Rectal smooth muscle tissue (tissue), 1 donor: ENCODE data around the gene NUMBL.

Experiments used
- H3K27ac ChIP-seq: one replicate; pipeline ENCODE4 v1.7.0; 2013; ENCODE audit warnings: low read depth, low read length, inconsistent platforms
- H3K27me3 ChIP-seq: one replicate; pipeline ENCODE4 v1.7.0; 2013; ENCODE audit warnings: low read length; ENCODE audit not compliant: control insufficient read depth, insufficient read depth
- H3K36me3 ChIP-seq: one replicate; pipeline ENCODE4 v1.7.0; 2013; ENCODE audit warnings: low read length; ENCODE audit not compliant: control insufficient read depth, insufficient read depth
- H3K4me1 ChIP-seq: one replicate; pipeline ENCODE4 v1.7.0; 2013; ENCODE audit warnings: low read length; ENCODE audit not compliant: control insufficient read depth, insufficient read depth
- H3K4me3 ChIP-seq: one replicate; pipeline ENCODE4 v1.7.0; 2013; ENCODE audit warnings: low read length
- H3K9ac ChIP-seq: one replicate; pipeline ENCODE4 v1.7.0; 2013; ENCODE audit warnings: low read length

The NUMBL gene

DNA sequence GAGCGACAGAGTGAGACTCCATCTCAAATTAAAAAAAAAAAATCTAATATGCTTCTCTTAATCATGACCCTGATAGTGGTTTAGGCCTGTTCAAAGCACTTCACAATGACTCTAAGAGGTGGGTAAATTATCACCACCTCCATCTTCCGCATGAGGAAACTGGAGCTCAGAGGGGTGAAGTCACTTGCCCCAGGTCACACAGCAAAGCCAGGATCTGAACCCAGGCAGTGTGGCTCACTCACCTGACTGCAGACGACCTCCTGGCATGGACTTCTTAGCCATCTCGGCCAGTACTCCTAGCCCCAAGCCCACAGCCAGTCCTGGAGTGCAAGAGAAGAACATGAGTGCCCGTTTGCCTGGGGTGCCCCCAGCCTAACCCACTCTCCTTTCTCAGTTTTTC, 19.4 kb upstream of the NUMBL start:
- Histone ChIP-seq H3K27me3 (no peaks in the 10 kb centered on the region), H3K27ac (no peak overlapping the region), H3K4me3 (no peak overlapping the region), H3K36me3 (peaks cover 15% of the 10 kb centered on the region), H3K4me1 (peaks cover 5% of the 10 kb centered on the region), H3K9ac (no peak overlapping the region)

DNA sequence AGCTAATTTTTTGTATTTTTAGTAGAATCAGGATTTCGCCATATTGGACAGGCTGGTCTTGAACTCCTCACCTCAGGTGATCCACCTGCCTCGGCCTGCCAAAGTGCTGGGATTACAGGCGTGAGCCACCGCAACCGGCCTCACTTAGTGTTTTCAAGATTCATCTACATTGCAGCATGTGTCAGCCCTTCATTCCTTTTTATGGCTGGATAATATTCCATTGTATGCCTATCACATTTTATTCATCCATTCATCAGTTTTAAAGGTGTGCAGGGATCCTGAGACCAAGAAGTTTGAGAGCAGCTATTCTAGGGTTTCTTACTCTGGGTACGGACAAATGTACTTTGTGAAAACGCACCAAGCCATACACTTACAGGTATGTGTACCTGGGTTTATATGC, 17.2 kb upstream of the NUMBL start:
- no peak overlapping the region for H3K27ac ChIP-seq
- H3K4me3 ChIP-seq: no peak overlapping the region
- H3K9ac ChIP-seq: no peak overlapping the region
- H3K27me3 ChIP-seq: no peaks in the 10 kb centered on the region
- peaks cover 26% of the 10 kb centered on the region for H3K36me3 ChIP-seq
- peaks cover 6% of the 10 kb centered on the region for H3K4me1 ChIP-seq

DNA sequence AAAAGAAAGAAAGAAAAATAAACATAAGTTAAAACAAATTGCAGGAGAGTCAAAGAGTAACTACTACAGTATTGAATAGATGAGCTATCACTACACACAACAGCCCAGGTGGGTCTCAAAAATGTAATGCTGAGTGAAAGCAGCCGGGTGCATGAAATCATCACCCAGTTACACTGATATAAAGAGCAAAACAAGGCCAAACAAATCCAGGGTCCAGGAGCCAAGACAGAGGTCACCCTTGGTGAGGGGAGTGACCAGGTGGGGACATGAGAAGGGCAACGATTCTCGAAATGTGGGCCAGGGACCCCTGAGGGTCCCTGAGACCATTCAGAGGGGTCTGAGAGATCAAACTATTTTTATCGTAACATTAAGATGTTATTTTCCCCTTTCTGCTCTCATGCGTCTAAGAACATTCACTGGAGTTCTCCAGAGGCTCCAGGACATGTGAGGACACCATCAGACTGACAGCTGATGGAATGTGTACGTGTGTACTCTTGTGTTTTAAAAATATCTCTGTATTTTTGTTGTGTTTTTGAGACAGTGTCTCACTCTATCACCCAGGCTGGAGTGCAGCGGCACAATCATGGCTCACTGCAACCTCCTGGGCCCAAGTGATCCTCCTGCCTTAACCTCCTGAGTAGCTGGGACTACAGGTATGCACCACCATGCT, 15.6 kb upstream of the NUMBL start:
- Histone ChIP-seq H3K4me3 (no peak overlapping the region), H3K27ac (no peak overlapping the region), H3K9ac (no peak overlapping the region), H3K36me3 (peaks cover 35% of the 10 kb centered on the region), H3K27me3 (no peaks in the 10 kb centered on the region), H3K4me1 (peaks cover 10% of the 10 kb centered on the region)

DNA sequence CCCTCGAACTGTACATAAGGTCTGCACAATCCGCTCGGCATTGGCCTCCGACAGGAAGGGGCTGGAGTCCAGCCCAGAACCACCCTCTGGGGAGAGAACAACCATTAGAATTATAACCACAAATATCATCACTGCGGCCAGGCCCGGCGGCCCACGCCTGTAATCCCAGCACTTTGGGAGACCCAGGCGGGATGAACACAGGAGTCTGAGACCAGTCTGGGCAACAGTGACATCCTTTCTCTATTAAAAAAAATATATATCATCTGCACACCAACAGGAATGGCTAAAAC, 14.9 kb upstream of the NUMBL start:
- Histone ChIP-seq H3K4me3 (no peak overlapping the region), H3K9ac (no peak overlapping the region), H3K36me3 (peaks cover 34% of the 10 kb centered on the region), H3K27ac (no peak overlapping the region), H3K27me3 (no peaks in the 10 kb centered on the region), H3K4me1 (peaks cover 10% of the 10 kb centered on the region)

DNA sequence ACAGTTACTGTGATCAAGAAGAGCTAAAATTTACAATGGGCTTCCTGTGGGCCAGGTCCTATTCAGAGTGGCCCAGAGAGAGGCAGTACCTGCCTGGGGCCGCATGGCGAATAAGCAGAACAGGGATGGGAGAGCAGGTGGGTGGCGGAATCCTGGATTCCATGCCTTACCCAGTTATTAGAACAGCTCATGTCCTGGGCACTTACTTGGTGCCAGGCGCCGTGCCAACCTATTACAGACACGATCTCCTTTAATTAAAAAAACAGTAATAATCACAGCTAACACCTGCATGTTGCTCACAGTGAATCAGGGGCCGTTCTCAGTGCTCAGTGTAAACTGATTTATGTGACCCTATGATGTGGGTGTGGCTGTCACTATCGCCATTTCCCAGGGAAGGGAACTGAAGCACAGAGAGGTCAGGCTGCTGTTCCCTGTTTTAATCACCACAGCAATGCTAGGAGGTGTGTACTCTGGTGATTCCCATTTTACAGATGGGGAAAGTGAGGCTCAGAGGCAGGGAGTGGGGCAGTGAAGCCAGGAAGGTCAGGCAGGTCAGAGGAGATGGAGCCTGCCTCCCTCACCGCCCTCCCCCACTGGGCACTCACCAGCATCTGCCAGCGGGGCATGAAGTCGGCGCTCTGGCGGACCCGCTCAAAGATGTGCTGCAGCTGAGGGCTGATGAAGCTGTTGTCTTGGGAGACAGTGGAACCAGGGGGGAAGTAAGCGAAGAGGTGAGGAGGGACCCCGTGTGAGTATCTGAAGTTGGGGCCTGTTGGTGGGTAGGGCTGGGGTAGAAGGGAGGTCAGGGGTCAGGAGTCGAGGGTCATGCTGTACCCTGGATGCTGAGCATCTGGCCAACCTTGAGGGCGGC, 14.3 kb upstream of the NUMBL start:
- Histone ChIP-seq H3K9ac (no peak overlapping the region), H3K36me3 (peaks cover 33% of the 10 kb centered on the region), H3K27me3 (no peaks in the 10 kb centered on the region), H3K4me3 (no peak overlapping the region), H3K27ac (no peak overlapping the region), H3K4me1 (peaks cover 10% of the 10 kb centered on the region)

DNA sequence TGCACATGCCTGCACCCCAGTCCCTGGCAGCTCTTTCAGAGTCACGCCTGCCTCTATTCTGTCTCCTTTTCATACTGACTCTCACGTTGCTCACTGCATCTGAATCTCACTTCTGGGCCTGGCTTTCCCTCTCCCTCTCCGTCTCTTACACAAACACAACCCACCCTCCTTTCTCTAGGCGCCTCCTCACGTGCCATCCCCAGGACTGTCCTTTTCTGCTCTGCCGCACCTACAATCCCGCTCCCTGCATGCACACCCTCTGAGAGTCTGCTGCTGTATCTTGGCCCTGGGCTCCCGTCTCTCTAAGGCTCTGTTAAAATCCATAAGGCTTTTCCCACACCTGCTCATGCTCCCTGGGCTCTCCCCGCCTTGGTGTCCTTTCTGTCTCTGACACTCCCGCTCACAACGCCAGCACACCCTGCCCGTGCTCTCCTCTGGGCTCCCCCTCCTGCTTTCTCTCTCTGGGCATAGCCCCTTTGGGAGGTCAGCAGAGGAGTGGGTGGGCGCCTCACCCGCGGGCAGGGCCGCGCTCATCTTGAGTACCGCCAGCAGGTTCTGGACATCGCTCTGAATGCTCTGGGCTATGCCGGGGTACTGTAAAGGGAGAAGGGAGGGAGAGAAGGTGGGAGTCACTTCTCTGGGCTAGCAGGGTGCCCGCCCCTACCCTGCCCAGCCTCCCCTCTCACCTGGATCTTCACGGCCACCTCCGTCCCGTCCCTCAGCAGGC, 12.7 kb upstream of the NUMBL start:
- Histone ChIP-seq H3K4me1 (peaks cover 10% of the 10 kb centered on the region), H3K4me3 (no peak overlapping the region), H3K9ac (no peak overlapping the region), H3K27ac (peak overlapping the region; percentile 78), H3K27me3 (no peaks in the 10 kb centered on the region), H3K36me3 (peaks cover 30% of the 10 kb centered on the region)

DNA sequence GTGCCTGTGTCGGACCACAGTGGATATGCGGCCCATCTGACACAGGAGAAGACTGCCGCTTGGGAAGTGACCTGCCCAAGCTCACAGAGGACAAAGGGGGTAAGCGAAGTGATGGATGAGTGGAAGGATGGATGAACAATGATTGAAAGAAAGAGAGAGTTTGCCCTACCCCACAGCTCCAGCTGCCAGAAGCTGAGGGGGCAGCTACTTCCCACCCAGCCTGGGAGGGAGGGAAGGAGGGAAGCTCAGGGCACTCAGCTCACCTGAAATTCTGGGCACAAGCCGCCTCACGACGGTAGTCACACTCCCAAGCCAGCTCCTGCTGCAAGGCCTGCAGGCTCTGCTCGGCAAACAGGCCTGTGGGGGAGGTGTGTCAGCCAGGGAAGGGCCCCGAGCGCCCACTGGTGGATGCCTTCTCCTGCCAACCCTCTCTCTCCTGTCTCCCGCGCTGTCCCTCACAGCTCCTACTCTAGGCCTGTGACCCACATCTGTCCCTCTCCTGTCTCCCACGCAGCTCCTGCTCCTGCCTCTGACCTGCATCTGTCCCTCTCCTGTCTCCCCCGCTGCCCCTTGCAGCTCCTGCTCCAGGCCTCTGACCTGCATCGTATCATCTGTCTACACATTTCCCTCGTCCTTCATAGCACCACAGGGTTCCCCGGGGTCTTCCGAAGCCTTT, 12.0 kb upstream of the NUMBL start:
- Histone ChIP-seq H3K4me1 (peaks cover 10% of the 10 kb centered on the region), H3K4me3 (no peak overlapping the region), H3K27ac (peak overlapping the region; percentile 78), H3K36me3 (peaks cover 30% of the 10 kb centered on the region), H3K27me3 (no peaks in the 10 kb centered on the region), H3K9ac (no peak overlapping the region)

DNA sequence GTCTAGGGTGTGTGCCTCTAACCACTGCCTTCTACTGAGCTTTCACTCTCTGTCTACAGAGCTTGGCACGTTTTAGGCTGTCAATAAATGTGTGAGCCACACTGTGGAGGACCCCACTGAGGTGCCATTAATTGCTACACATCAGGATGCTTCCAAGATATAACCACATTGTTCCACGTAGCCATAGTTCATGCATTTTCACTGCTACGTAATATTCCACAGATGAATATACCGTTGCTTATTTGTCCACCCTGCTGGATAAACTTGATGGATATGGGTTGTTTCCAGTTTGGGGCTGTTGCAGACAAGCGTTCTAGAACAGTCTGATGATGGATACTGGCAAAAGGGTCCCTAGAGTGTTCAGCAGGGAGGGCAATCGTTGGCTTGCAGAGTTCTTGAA, 11.3 kb upstream of the NUMBL start:
- Histone ChIP-seq H3K4me1 (peaks cover 10% of the 10 kb centered on the region), H3K27me3 (no peaks in the 10 kb centered on the region), H3K27ac (peak overlapping the region; percentile 78), H3K9ac (no peak overlapping the region), H3K4me3 (no peak overlapping the region), H3K36me3 (peaks cover 30% of the 10 kb centered on the region)

DNA sequence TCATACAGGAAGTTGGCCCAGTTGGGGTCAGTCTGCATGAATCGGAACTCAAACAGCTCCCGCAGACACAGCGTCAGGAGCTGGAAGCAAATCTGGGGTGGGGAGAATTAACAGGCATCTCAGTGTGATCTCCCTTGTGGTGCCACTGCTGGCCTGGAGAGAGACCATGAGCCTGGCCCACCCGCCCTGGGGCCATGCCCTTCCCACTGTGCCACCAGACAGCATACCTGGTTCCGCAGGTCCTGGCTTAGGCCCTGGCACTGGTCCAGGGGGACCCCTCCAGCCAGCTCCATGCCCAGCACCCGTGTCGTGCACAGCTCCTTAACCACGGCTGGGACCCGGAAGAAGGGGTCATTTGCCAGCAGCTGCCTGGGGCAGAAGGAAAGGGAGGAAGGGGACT, 9.6 kb upstream of the NUMBL start:
- Histone ChIP-seq H3K36me3 (peaks cover 33% of the 10 kb centered on the region), H3K4me1 (peaks cover 10% of the 10 kb centered on the region), H3K9ac (no peak overlapping the region), H3K4me3 (no peak overlapping the region), H3K27me3 (no peaks in the 10 kb centered on the region), H3K27ac (no peak overlapping the region)

DNA sequence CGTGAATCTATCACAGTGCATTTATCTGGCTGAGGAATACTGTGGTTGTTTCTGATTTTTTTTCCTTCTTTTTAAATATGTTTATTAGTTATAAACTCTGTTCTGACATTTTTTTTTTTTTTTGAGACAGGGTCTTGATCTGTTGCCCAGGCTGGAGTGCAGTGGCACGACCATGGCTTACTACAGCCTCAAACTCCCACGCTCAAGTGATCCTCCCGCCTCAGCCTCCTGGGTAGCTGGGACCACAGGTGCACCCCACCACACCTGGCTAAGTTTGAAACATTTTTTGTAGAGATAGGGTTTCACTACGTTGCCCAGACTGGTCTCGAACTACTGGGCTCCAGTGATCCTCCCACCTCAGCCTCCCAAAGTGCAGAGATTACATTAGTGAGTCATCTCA, 6.6 kb upstream of the NUMBL start:
- no peaks in the 10 kb centered on the region for H3K4me1 ChIP-seq
- no peak overlapping the region for H3K4me3 ChIP-seq
- H3K27ac ChIP-seq: no peak overlapping the region
- no peak overlapping the region for H3K9ac ChIP-seq
- H3K27me3 ChIP-seq: no peaks in the 10 kb centered on the region
- H3K36me3 ChIP-seq: peaks cover 19% of the 10 kb centered on the region

DNA sequence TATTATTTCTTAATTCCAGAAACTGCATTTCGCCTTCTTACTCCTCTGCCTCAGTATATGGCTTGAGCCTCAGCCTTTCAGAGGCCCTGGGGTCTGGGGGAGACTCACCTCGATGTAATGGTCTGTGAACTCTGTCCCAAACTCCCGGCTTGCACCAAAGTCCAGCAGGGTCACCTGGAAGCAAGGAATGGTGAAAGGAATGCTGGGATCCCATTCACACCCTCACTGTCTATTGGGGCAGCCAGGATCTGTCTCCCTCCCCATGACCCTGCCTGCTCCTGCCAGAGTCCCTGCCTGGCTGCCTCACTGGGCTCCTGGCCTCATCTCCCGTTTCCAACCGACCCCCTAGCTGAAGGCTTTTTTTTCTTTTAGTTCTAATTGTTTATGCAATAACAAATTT, 5.4 kb upstream of the NUMBL start:
- Histone ChIP-seq H3K36me3 (peaks cover 13% of the 10 kb centered on the region), H3K4me3 (no peak overlapping the region), H3K4me1 (peaks cover 6% of the 10 kb centered on the region), H3K27me3 (no peaks in the 10 kb centered on the region), H3K27ac (no peak overlapping the region), H3K9ac (no peak overlapping the region)

DNA sequence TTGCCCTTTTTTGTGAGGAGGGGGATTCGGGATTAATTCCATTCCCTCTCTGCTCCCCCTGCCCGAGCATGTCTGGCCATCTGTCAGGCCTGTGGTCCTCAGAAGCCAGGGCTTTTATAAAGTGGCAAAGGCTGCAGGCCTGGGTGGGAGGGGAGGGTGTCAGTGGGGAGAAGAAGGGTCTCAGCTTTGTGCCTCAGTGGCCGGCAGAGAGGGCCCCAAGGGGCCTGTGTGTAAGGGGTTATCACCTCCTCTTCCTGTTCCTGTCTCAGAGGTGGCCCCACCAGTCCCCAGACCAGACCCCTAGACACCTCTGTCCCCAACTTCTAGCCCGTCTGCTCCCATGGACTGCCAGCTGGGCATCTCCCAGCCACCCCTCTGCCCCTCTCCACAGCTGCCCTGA, 3.4 kb upstream of the NUMBL start:
- Histone ChIP-seq H3K36me3 (peaks cover 10% of the 10 kb centered on the region), H3K4me1 (peaks cover 12% of the 10 kb centered on the region), H3K9ac (no peak overlapping the region), H3K27me3 (no peaks in the 10 kb centered on the region), H3K27ac (no peak overlapping the region), H3K4me3 (no peak overlapping the region)
